SU-DHL-6 (cell line): Measurements from ENCODE around the gene TRIM22.

Experiments used
- H2AFZ ChIP-seq: fragments of 200-600 bp; sonication (generic); 2 replicates; pipeline ENCODE4 v1.6.1; 2014; ENCODE audit warnings: low read depth, mild to moderate bottlenecking, moderate library complexity, mixed read lengths, antibody characterized with exemption, low read length; ENCODE audit not compliant: severe bottlenecking
- H3F3A ChIP-seq: fragments of 200-600 bp; shearing (Covaris generic); 2 replicates; pipeline ENCODE4 v1.6.0; 2016; ENCODE audit warnings: antibody characterized with exemption, mild to moderate bottlenecking; ENCODE audit not compliant: insufficient read depth
- H3K27ac ChIP-seq: fragments of 200-600 bp; sonication (generic); 2 replicates; pipeline ENCODE4 v1.5.1; 2016; ENCODE audit warnings: low read depth, mild to moderate bottlenecking, low read length, moderate library complexity, mixed read lengths
- H3K27me3 ChIP-seq: fragments of 200-600 bp; sonication (generic), shearing (Covaris generic); 2 replicates; pipeline ENCODE4 v1.6.0; 2014; ENCODE audit warnings: mild to moderate bottlenecking, low read length
- H3K36me3 ChIP-seq: fragments of 200-600 bp; sonication (generic); 2 replicates; pipeline ENCODE4 v1.6.1; 2014; ENCODE audit warnings: mild to moderate bottlenecking, low read length, mixed read lengths
- H3K4me2 ChIP-seq: fragments of 300-600, 200-600 bp; shearing (Covaris generic), sonication (generic); 2 replicates; pipeline ENCODE4 v1.6.0; 2014; ENCODE audit warnings: low read length, low read depth, mild to moderate bottlenecking; ENCODE audit not compliant: poor library complexity, severe bottlenecking
- H3K4me3 ChIP-seq: fragments of 200-600 bp; sonication (generic); 2 replicates; pipeline ENCODE4 v1.5.1; 2014; ENCODE audit warnings: antibody characterized with exemption, low read length, mild to moderate bottlenecking, mixed read lengths; ENCODE audit not compliant: insufficient read depth, poor library complexity, severe bottlenecking
- H3K79me2 ChIP-seq: fragments of 200-600 bp; sonication (generic); 2 replicates; pipeline ENCODE4 v1.6.1; 2014; ENCODE audit warnings: mild to moderate bottlenecking, low read length, moderate library complexity; ENCODE audit not compliant: insufficient read depth
- H3K9ac ChIP-seq: fragments of 200-600 bp; sonication (generic); 2 replicates; pipeline ENCODE4 v1.7.0; 2014; ENCODE audit warnings: mild to moderate bottlenecking, low read length
- H3K9me2 ChIP-seq: fragments of 200-600 bp; sonication (generic); replicated peaks from 2 replicates; pipeline ENCODE4 v1.6.1; 2014; ENCODE audit warnings: low read length; ENCODE audit not compliant: insufficient read depth
- H3K9me3 ChIP-seq: fragments of 200-600 bp; sonication (generic); 2 replicates; pipeline ENCODE4 v1.6.1; 2014; ENCODE audit warnings: low read length, mixed read lengths; ENCODE audit not compliant: insufficient read depth
- H4K20me1 ChIP-seq: fragments of 200-600 bp; sonication (generic); 2 replicates; pipeline ENCODE4 v1.6.1; 2014; ENCODE audit warnings: low read depth, mild to moderate bottlenecking, antibody characterized with exemption, low read length, moderate library complexity, mixed read lengths
- EZH2phosphoT487 ChIP-seq: fragments of 200-600 bp; sonication (generic), shearing (Covaris generic); conservative IDR thresholded peaks from 2 replicates; pipeline ENCODE4 v1.6.1; 2018; ENCODE audit warnings: mild to moderate bottlenecking, antibody characterized with exemption, low read length, moderate library complexity, mixed read lengths
- TF ChIP-seq, protein P1 (sequence below): fragments of 200-600 bp; sonication (generic); IDR thresholded peaks from one replicate; pipeline ENCODE4 v1.5.1; 2017; ENCODE audit warnings: antibody characterized with exemption, mild to moderate bottlenecking, low read length, moderate library complexity; ENCODE audit not compliant: insufficient read depth, poor library complexity, severe bottlenecking

TRIM22 gene

DNA sequence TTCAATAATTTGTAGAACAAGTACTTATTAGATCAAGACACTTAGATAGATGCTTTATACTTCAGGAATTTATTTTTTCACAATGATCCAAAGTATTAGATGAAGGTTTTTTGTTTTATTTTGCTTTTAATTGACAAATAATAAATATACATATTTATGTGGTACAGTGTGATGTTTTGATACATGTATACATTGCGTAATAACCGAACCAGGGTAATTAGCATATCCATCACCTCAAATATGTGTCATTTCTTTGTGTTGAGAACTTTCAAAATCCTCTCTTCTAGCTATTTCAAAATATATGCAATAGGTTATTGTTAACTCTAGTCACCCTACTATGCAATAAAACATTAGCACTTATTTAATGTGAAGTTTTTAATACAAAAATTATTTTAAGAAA is 26.1 kb upstream of the TRIM22 start:
- Histone ChIP-seq H3K9ac (no peak overlapping the region), H3K36me3 (peaks cover 5% of the 10 kb centered on the region; the same call in 1 of the 2 replicates), H3K9me2 (no peaks in the 10 kb centered on the region), H3K27ac (no peak overlapping the region), H4K20me1 (no peaks in the 10 kb centered on the region), H3K27me3 (no peaks in the 10 kb centered on the region), H3F3A (no peaks in the 10 kb centered on the region), H2AFZ (no peak overlapping the region), H3K79me2 (no peaks in the 10 kb centered on the region), H3K4me2 (no peak overlapping the region), H3K4me3 (no peak overlapping the region), H3K9me3 (no peaks in the 10 kb centered on the region)
- TF ChIP-seq, protein P1, sequence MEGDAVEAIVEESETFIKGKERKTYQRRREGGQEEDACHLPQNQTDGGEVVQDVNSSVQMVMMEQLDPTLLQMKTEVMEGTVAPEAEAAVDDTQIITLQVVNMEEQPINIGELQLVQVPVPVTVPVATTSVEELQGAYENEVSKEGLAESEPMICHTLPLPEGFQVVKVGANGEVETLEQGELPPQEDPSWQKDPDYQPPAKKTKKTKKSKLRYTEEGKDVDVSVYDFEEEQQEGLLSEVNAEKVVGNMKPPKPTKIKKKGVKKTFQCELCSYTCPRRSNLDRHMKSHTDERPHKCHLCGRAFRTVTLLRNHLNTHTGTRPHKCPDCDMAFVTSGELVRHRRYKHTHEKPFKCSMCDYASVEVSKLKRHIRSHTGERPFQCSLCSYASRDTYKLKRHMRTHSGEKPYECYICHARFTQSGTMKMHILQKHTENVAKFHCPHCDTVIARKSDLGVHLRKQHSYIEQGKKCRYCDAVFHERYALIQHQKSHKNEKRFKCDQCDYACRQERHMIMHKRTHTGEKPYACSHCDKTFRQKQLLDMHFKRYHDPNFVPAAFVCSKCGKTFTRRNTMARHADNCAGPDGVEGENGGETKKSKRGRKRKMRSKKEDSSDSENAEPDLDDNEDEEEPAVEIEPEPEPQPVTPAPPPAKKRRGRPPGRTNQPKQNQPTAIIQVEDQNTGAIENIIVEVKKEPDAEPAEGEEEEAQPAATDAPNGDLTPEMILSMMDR = no peak
- no peak for TF ChIP-seq EZH2phosphoT487

DNA sequence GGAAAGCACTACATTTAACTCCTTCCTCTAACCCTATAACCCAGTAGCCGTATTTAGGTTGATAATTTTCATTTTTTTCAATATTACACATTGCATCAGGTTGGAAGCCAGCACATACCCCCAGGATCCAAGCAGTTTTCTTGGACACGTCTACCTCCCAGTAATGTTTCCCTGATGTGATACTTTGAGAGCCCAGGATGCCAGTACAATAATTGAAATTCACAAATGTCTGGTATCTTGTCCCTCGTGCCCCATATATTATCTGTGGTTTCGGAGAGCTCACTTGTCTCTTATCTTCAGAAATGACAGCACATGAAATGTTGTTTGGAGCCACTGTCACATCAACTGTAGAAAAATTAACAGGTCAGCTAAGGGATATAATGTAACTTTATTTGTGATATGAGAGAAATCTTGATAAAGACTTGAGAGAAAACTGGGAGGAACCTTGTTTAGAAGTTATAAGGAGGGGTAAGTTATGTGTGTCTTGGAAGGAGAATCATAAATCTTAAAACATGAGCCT is 24.5 kb upstream of the TRIM22 start:
- no peaks in the 10 kb centered on the region for H3K79me2 ChIP-seq
- H2AFZ ChIP-seq = no peak overlapping the region
- H4K20me1 ChIP-seq = no peaks in the 10 kb centered on the region
- no peak for TF ChIP-seq EZH2phosphoT487
- TF ChIP-seq, protein P1 = no peak
- peaks cover 5% of the 10 kb centered on the region; the same call in 1 of the 2 replicates for H3K36me3 ChIP-seq
- H3K9ac ChIP-seq = no peak overlapping the region
- no peaks in the 10 kb centered on the region for H3K27me3 ChIP-seq
- H3F3A ChIP-seq = no peaks in the 10 kb centered on the region
- H3K4me3 ChIP-seq = no peak overlapping the region
- no peak overlapping the region for H3K4me2 ChIP-seq
- no peak overlapping the region for H3K27ac ChIP-seq
- H3K9me3 ChIP-seq = no peaks in the 10 kb centered on the region
- no peaks in the 10 kb centered on the region for H3K9me2 ChIP-seq

DNA sequence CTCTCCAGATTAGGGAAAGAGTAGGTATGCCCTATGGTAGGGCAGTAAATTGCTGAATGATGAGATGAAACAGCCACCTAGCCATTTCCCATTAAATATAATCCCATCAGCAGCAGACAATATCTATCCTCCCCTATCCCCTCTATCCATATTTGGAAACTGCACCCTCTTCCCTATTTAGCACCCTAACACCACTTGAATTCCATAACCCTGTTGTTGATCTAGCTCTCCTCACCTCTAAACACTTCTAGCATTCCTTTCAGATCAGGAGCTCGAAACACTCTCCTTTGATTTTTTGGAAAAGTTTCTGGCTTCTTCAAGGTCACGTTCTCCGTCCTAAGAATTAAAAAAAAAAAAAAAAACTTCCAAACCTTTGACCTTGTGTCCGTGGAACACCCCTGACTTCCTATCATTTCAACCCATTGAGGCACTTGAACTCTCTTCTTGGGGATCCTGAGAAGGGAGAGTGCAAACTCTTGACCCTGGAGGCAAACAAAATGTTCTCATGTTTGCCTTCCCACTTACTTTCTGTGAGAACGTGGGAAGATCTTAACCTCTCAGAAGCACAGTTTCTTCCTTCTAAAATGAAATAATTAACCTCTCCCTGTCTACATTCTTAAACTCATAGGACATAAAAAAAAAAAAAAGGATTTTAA is 23.7 kb upstream of the TRIM22 start:
- Histone ChIP-seq H3K4me3 (no peak overlapping the region), H3K9me3 (no peaks in the 10 kb centered on the region), H3K9ac (no peak overlapping the region), H3K27ac (no peak overlapping the region), H3K4me2 (no peak overlapping the region), H3K79me2 (no peaks in the 10 kb centered on the region), H3K9me2 (no peaks in the 10 kb centered on the region), H3K27me3 (no peaks in the 10 kb centered on the region), H2AFZ (no peak overlapping the region), H3F3A (no peaks in the 10 kb centered on the region), H3K36me3 (peaks cover 5% of the 10 kb centered on the region; the same call in 1 of the 2 replicates), H4K20me1 (no peaks in the 10 kb centered on the region)
- TF ChIP-seq EZH2phosphoT487 = no peak
- TF ChIP-seq, protein P1 = no peak
